Measurements from ENCODE around the gene CRIP2. TPM values are rescaled to one million over a fixed set of nuclear protein-coding genes. Genes with fewer than 3 reads are reported as not detected.

The CRIP2 gene
- total and polyA plus RNA-seq, 9 donors, result 144 to 335 (median 235) TPM

DNA sequence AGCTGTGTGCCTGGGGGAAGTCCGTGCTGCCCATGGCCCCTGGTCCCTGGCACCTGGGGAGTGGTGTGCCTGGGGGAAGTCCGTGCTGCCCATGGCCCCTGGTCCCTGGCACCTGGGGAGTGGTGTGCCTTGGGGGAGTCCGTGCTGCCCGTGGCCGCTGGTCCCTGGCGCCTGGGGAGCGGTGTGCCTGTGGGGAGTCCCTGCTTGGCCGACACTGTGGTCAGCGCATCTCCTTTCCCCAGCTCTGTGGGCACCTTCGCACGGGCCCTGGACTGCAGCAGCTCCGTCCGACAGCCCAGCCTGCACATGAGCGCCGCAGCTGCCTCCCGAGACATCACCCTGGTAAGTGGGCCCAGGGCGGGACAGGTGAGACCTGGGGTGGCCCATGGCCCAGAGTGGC, 14.5 kb upstream of the CRIP2 start:
- Histone ChIP-seq H3K4me3 (ENCODE audit: low read length) (no peak overlapping the region), H3K27ac (ENCODE audit: low read length) (no peak overlapping the region), H3K36me3 (ENCODE audit: control insufficient read depth, insufficient read depth, low read length) (peaks cover 62% of the 10 kb centered on the region), H3K4me1 (ENCODE audit: control insufficient read depth, insufficient read depth, low read length) (peaks cover 24% of the 10 kb centered on the region), H3K27me3 (ENCODE audit: control insufficient read depth, insufficient read depth, low read length) (no peaks in the 10 kb centered on the region), H3K9me3 (replicated peaks; ENCODE audit: control insufficient read depth, low read depth, low read length) (no peaks in the 10 kb centered on the region)
- 92% methylated on average over 17 of the region's 17 CpGs for WGBS (ENCODE audit: insufficient coverage)
- no peak for DNase-seq

GRCh38 chr14:105460616-105461015, 14.0 kb upstream of the CRIP2 start:
- WGBS (ENCODE audit: insufficient coverage), result 85% methylated on average over 13 of the region's 17 CpGs
- Histone ChIP-seq H3K27me3 (ENCODE audit: control insufficient read depth, insufficient read depth, low read length) (no peaks in the 10 kb centered on the region), H3K27ac (ENCODE audit: low read length) (no peak overlapping the region), H3K4me3 (ENCODE audit: low read length) (no peak overlapping the region), H3K4me1 (ENCODE audit: control insufficient read depth, insufficient read depth, low read length) (peaks cover 29% of the 10 kb centered on the region), H3K36me3 (ENCODE audit: control insufficient read depth, insufficient read depth, low read length) (peaks cover 62% of the 10 kb centered on the region), H3K9me3 (replicated peaks; ENCODE audit: control insufficient read depth, low read depth, low read length) (no peaks in the 10 kb centered on the region)
- no peak for DNase-seq

GRCh38 chr14:105461903-105462302, 12.7 kb upstream of the CRIP2 start:
- Histone ChIP-seq H3K36me3 (ENCODE audit: control insufficient read depth, insufficient read depth, low read length) (peaks cover 54% of the 10 kb centered on the region), H3K9me3 (replicated peaks; ENCODE audit: control insufficient read depth, low read depth, low read length) (no peaks in the 10 kb centered on the region), H3K27me3 (ENCODE audit: control insufficient read depth, insufficient read depth, low read length) (no peaks in the 10 kb centered on the region), H3K4me1 (ENCODE audit: control insufficient read depth, insufficient read depth, low read length) (peaks cover 35% of the 10 kb centered on the region), H3K4me3 (ENCODE audit: low read length) (no peak overlapping the region), H3K27ac (ENCODE audit: low read length) (no peak overlapping the region)
- DNase-seq, result no peak
- WGBS (ENCODE audit: insufficient coverage), result 87% methylated on average over 18 of the region's 18 CpGs

DNA sequence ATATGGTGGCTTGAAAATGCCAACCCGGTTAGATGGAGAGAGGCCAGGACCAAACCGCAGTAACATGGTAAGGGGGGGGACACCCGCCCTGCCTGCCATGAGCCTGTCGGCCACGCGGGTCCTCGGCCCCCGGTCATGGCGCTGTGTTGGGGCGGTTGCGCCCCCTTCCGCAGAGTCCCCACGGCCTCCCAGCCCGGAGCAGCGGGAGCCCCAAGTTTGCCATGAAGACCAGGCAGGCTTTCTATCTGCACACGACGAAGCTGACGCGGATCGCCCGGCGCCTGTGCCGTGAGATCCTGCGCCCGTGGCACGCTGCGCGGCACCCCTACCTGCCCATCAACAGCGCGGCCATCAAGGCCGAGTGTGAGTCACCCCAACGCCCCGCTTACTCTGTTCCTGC, 10.1 kb upstream of the CRIP2 start:
- Histone ChIP-seq H3K27ac (ENCODE audit: low read length) (no peak overlapping the region), H3K9me3 (replicated peaks; ENCODE audit: control insufficient read depth, low read depth, low read length) (no peaks in the 10 kb centered on the region), H3K36me3 (ENCODE audit: control insufficient read depth, insufficient read depth, low read length) (peaks cover 68% of the 10 kb centered on the region), H3K4me1 (ENCODE audit: control insufficient read depth, insufficient read depth, low read length) (peaks cover 50% of the 10 kb centered on the region), H3K27me3 (ENCODE audit: control insufficient read depth, insufficient read depth, low read length) (no peaks in the 10 kb centered on the region), H3K4me3 (ENCODE audit: low read length) (no peak overlapping the region)
- DNase-seq, result no peak
- 89% methylated on average over 25 of the region's 33 CpGs for WGBS (ENCODE audit: insufficient coverage)

GRCh38 chr14:105465209-105466031, 9.2 kb upstream of the CRIP2 start:
- DNase-seq, result peak; percentile 90
- peaks cover 57% of the 10 kb centered on the region for H3K4me1 ChIP-seq (ENCODE audit: control insufficient read depth, insufficient read depth, low read length)
- H3K27me3 ChIP-seq (ENCODE audit: control insufficient read depth, insufficient read depth, low read length), result no peaks in the 10 kb centered on the region
- H3K36me3 ChIP-seq (ENCODE audit: control insufficient read depth, insufficient read depth, low read length), result peaks cover 74% of the 10 kb centered on the region
- H3K27ac ChIP-seq (ENCODE audit: low read length), result peak overlapping the region; percentile 62
- 54% methylated on average over 15 of the region's 20 CpGs for WGBS (ENCODE audit: insufficient coverage)
- no peaks in the 10 kb centered on the region for H3K9me3 ChIP-seq (replicated peaks; ENCODE audit: control insufficient read depth, low read depth, low read length)
- H3K4me3 ChIP-seq (ENCODE audit: low read length), result no peak overlapping the region

GRCh38 chr14:105466531-105467248, 7.9 kb upstream of the CRIP2 start:
- no peak for DNase-seq
- H3K4me1 ChIP-seq (ENCODE audit: control insufficient read depth, insufficient read depth, low read length), result peaks cover 69% of the 10 kb centered on the region
- no peak overlapping the region for H3K4me3 ChIP-seq (ENCODE audit: low read length)
- no peak overlapping the region for H3K27ac ChIP-seq (ENCODE audit: low read length)
- H3K36me3 ChIP-seq (ENCODE audit: control insufficient read depth, insufficient read depth, low read length), result peaks cover 66% of the 10 kb centered on the region
- H3K9me3 ChIP-seq (replicated peaks; ENCODE audit: control insufficient read depth, low read depth, low read length), result no peaks in the 10 kb centered on the region
- H3K27me3 ChIP-seq (ENCODE audit: control insufficient read depth, insufficient read depth, low read length), result no peaks in the 10 kb centered on the region
- 90% methylated on average over 42 of the region's 53 CpGs for WGBS (ENCODE audit: insufficient coverage)

DNA sequence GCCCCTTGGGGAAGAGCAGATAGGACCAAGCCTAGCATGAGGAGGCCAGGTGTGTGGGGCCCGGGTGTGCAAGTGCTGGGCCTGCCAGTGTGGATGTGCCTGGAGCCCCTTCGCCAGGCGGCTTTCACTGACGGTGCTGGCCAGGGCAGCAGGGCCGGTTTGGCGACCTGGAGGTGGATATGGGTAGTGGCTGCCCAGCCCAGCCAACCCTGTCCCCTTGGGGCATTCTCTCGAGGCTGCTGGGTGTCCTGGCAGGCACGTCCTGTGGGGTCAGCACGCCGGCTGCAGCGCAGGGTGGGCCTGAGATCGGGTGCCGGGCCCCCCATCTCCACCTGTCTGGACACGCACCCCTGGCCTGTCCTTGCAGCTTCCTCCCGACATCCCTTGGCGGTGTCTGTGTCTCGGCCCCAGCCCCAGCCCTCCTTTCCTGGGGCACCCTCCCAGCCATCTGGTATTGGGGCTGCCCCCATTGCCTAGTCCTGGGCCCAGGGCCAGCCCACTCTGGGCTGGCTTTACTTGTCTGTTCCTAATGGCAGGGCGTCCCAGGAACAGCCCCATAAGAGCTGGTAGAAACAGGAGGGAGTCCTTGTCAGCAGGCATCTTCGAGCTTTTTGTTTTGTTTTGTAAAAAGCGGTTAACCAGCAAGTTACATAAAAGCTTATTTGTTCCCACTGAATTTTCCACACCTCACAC, 7.2 kb upstream of the CRIP2 start:
- Histone ChIP-seq H3K36me3 (ENCODE audit: control insufficient read depth, insufficient read depth, low read length) (peaks cover 65% of the 10 kb centered on the region), H3K27ac (ENCODE audit: low read length) (no peak overlapping the region), H3K4me3 (ENCODE audit: low read length) (no peak overlapping the region), H3K9me3 (replicated peaks; ENCODE audit: control insufficient read depth, low read depth, low read length) (no peaks in the 10 kb centered on the region), H3K27me3 (ENCODE audit: control insufficient read depth, insufficient read depth, low read length) (no peaks in the 10 kb centered on the region), H3K4me1 (ENCODE audit: control insufficient read depth, insufficient read depth, low read length) (peaks cover 76% of the 10 kb centered on the region)
- 78% methylated on average over 17 of the region's 20 CpGs for WGBS (ENCODE audit: insufficient coverage)
- no peak for DNase-seq

- Histone ChIP-seq H3K4me1 (ENCODE audit: control insufficient read depth, insufficient read depth, low read length) (peaks cover 82% of the 10 kb centered on the region), H3K36me3 (ENCODE audit: control insufficient read depth, insufficient read depth, low read length) (peaks cover 65% of the 10 kb centered on the region), H3K27me3 (ENCODE audit: control insufficient read depth, insufficient read depth, low read length) (no peaks in the 10 kb centered on the region), H3K9me3 (replicated peaks; ENCODE audit: control insufficient read depth, low read depth, low read length) (no peaks in the 10 kb centered on the region), H3K27ac (ENCODE audit: low read length) (no peak overlapping the region), H3K4me3 (ENCODE audit: low read length) (no peak overlapping the region)
- 89% methylated on average over 22 of the region's 22 CpGs for WGBS (ENCODE audit: insufficient coverage)
- DNase-seq, result no peak
Observed at GRCh38 chr14:105467942-105468471, 6.6 kb upstream of the CRIP2 start.

DNA sequence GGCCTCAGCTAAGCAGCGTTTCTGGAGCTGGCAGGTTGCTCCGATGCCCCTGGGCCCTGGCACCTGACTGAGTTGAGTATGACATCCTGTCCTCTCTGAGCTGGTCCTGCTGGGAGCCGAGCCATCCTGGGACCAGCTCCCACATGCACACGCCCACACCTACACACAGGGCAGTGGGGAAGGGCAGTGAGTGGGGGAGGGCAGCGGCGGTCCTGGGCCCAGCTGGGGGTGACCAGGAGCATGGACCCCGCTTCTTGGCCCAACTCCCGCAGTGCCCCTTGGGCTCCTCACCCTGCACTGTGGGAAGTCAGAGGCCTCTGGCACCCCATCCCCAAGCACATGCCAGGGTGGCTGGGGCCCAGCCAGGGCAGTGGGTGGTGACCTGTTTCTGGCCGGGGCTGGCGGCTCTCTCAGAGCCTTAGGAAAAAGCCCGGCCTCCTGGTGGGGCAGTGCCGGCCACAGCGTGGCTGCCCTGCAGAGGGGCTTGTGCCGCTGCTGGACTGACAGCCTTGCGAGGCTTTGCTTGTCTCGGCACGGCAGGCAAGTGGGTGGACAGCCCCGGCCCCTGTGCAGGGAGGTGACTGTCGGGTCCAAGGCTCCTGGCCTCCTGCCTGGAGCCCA, 5.9 kb upstream of the CRIP2 start:
- Histone ChIP-seq H3K4me1 (ENCODE audit: control insufficient read depth, insufficient read depth, low read length) (peaks cover 89% of the 10 kb centered on the region), H3K4me3 (ENCODE audit: low read length) (no peak overlapping the region), H3K27me3 (ENCODE audit: control insufficient read depth, insufficient read depth, low read length) (no peaks in the 10 kb centered on the region), H3K36me3 (ENCODE audit: control insufficient read depth, insufficient read depth, low read length) (peaks cover 58% of the 10 kb centered on the region), H3K27ac (ENCODE audit: low read length) (no peak overlapping the region), H3K9me3 (replicated peaks; ENCODE audit: control insufficient read depth, low read depth, low read length) (no peaks in the 10 kb centered on the region)
- no peak for DNase-seq
- 56% methylated on average over 14 of the region's 19 CpGs for WGBS (ENCODE audit: insufficient coverage)
